ENCODE results near the gene MCMBP. TPM values are rescaled to one million over a fixed set of nuclear protein-coding genes. Genes with fewer than 3 reads are reported as not detected.

MCMBP gene
- polyA plus RNA-seq, 1 of the 3 experiments (the other 2 are of a cell fraction) = 33.1 TPM

DNA sequence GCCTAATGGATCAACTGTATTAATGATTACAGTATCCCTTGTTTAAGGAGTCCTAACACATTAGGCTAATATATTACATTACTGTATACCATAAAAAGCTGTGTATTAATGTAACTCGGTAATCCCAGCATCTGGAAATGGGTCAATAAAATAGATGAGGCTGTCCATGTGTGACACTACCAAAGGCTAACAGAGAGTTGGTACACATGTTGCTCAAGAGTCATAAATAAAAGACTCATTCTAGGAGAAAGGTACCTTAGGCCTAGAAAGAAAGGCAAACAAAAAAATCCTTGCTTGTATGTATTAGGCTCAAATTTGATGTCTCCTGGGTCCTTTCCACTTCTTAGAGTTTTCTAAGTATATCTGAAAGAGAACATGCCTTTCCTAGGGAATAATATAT is 14.6 kb downstream of the MCMBP start:
- TF ChIP-seq, protein P1, sequence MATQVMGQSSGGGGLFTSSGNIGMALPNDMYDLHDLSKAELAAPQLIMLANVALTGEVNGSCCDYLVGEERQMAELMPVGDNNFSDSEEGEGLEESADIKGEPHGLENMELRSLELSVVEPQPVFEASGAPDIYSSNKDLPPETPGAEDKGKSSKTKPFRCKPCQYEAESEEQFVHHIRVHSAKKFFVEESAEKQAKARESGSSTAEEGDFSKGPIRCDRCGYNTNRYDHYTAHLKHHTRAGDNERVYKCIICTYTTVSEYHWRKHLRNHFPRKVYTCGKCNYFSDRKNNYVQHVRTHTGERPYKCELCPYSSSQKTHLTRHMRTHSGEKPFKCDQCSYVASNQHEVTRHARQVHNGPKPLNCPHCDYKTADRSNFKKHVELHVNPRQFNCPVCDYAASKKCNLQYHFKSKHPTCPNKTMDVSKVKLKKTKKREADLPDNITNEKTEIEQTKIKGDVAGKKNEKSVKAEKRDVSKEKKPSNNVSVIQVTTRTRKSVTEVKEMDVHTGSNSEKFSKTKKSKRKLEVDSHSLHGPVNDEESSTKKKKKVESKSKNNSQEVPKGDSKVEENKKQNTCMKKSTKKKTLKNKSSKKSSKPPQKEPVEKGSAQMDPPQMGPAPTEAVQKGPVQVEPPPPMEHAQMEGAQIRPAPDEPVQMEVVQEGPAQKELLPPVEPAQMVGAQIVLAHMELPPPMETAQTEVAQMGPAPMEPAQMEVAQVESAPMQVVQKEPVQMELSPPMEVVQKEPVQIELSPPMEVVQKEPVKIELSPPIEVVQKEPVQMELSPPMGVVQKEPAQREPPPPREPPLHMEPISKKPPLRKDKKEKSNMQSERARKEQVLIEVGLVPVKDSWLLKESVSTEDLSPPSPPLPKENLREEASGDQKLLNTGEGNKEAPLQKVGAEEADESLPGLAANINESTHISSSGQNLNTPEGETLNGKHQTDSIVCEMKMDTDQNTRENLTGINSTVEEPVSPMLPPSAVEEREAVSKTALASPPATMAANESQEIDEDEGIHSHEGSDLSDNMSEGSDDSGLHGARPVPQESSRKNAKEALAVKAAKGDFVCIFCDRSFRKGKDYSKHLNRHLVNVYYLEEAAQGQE (IDR thresholded peaks at IDR 0.05; ENCODE audit: low read depth, low read length) = no peak
- TF ChIP-seq JUND (IDR thresholded peaks at IDR 0.05) (no peak), FOXM1 (IDR thresholded peaks at IDR 0.05; ENCODE audit: low read depth) (no peak), RCOR1 (IDR thresholded peaks at IDR 0.05; ENCODE audit: low read length) (no peak)
- TF ChIP-seq, protein P2, sequence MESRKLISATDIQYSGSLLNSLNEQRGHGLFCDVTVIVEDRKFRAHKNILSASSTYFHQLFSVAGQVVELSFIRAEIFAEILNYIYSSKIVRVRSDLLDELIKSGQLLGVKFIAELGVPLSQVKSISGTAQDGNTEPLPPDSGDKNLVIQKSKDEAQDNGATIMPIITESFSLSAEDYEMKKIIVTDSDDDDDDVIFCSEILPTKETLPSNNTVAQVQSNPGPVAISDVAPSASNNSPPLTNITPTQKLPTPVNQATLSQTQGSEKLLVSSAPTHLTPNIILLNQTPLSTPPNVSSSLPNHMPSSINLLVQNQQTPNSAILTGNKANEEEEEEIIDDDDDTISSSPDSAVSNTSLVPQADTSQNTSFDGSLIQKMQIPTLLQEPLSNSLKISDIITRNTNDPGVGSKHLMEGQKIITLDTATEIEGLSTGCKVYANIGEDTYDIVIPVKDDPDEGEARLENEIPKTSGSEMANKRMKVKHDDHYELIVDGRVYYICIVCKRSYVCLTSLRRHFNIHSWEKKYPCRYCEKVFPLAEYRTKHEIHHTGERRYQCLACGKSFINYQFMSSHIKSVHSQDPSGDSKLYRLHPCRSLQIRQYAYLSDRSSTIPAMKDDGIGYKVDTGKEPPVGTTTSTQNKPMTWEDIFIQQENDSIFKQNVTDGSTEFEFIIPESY (IDR thresholded peaks at IDR 0.05; ENCODE audit: borderline replicate concordance, low read depth) = no peak
- Histone ChIP-seq H3K9me2 (no peaks in the 10 kb centered on the region), H3K27me3 (ENCODE audit: insufficient read depth) (no peaks in the 10 kb centered on the region), H3K36me3 (replicated peaks in 1 of 2; ENCODE audit: control insufficient read depth in 1 of 2, insufficient read depth in 2 of 2, low read length in 1 of 2) (peaks cover 24 to 50% of the 10 kb centered on the region in 2 experiments), H3K9me3 (no peaks in the 10 kb centered on the region; the same call in 1 of the 2 replicates), H4K20me1 (ENCODE audit: insufficient read depth) (peaks cover 35% of the 10 kb centered on the region), H3F3A (replicated peaks; ENCODE audit: insufficient read depth) (peaks cover 12% of the 10 kb centered on the region), H3K4me1 (ENCODE audit: control insufficient read depth in 1 of 2, insufficient read depth in 2 of 2, low read depth in 1 of 2, low read length in 1 of 2) (peaks cover 0 to 5% of the 10 kb centered on the region in 2 experiments; a peak in 1 of 4 replicates), H3K27ac (ENCODE audit: low read depth in 2 of 2, low read length in 1 of 2) (no peak overlapping the region), H3K4me3 (ENCODE audit: low read depth in 2 of 2, low read length in 1 of 2) (no peak overlapping the region), H3K9ac (no peak overlapping the region), H3K4me2 (no peak overlapping the region), H3K79me2 (ENCODE audit: insufficient read depth) (peaks cover 87% of the 10 kb centered on the region), H2AFZ (ENCODE audit: low read depth) (no peak overlapping the region)
- WGBS (ENCODE audit: low lambda C conversion rate) = 88% methylated on average over 1 of the region's 1 CpG
- CTCF ChIA-PET = interaction anchor here (0.7 to 14.5 kb wide), 9 partner anchors 9 to 255 kb away, joined by 3 to 156 read pairs (median 13); partner anchors contain the start of gene MCMBP
- POLR2A ChIA-PET = no interaction called here
- DNase-seq = no peak

DNA sequence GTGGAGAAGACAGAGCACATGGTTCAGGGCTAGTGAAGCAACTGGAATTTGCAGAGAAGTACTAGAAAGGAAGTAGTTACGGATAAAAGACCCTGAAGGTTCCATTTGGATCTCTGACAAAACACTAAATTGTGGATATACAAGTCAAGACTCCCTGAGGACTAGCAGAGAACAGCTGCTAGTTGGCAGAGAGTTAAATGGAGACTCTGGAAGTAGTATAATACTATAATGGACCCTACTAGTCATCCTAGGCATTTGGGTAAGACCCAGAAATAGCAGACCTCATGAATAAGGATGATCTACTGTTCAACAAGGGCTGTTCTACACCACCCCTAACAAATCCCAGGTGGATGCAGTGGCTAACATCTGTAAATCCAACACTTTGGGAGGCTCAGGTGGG is 19.1 kb downstream of the MCMBP start:
- H2AFZ ChIP-seq (ENCODE audit: low read depth) = no peak overlapping the region
- no peak for DNase-seq
- ChIA-PET POLR2A (no interaction called here), CTCF (interaction anchor here (1.3 to 14.5 kb wide), 2 partner anchors 101 to 168 kb away, joined by 4 to 156 read pairs; no protein-coding TSS in a partner anchor)
- H3K9ac ChIP-seq = no peak overlapping the region
- no peaks in the 10 kb centered on the region for H3K9me2 ChIP-seq
- no peaks in the 10 kb centered on the region for H4K20me1 ChIP-seq (ENCODE audit: insufficient read depth)
- H3K27me3 ChIP-seq (ENCODE audit: insufficient read depth) = no peaks in the 10 kb centered on the region
- H3K4me3 ChIP-seq (ENCODE audit: low read depth in 2 of 2, low read length in 1 of 2) = no peak overlapping the region
- H3K4me1 ChIP-seq (ENCODE audit: control insufficient read depth in 1 of 2, insufficient read depth in 2 of 2, low read depth in 1 of 2, low read length in 1 of 2) = 0 out of 4 replicates have a peak, but pooled peaks cover 0 to 17% of the 10 kb centered on the region in 2 experiments
- H3K79me2 ChIP-seq (ENCODE audit: insufficient read depth) = peaks cover 66% of the 10 kb centered on the region
- H3K9me3 ChIP-seq = no peaks in the 10 kb centered on the region
- no peak overlapping the region for H3K27ac ChIP-seq (ENCODE audit: low read depth in 2 of 2, low read length in 1 of 2)
- peaks cover 9% of the 10 kb centered on the region for H3F3A ChIP-seq (replicated peaks; ENCODE audit: insufficient read depth)
- H3K4me2 ChIP-seq = no peak overlapping the region
- peaks cover 43 to 70% of the 10 kb centered on the region in 2 experiments for H3K36me3 ChIP-seq (replicated peaks in 1 of 2; ENCODE audit: control insufficient read depth in 1 of 2, insufficient read depth in 2 of 2, low read length in 1 of 2)
- WGBS (ENCODE audit: low lambda C conversion rate) = 94% methylated on average over 1 of the region's 1 CpG
- TF ChIP-seq EZH2phosphoT487 (IDR thresholded peaks at IDR 0.05; ENCODE audit: borderline replicate concordance, low read depth) (no peak), RAD21 (IDR thresholded peaks at IDR 0.05; ENCODE audit: low read length) (no peak), RFX5 (IDR thresholded peaks at IDR 0.05; ENCODE audit: low read length) (no peak), SMC3 (IDR thresholded peaks at IDR 0.05; ENCODE audit: low read depth, low read length) (no peak), NRF1 (IDR thresholded peaks at IDR 0.05; ENCODE audit: low read depth, low read length) (no peak)
- TF ChIP-seq, protein P3, sequence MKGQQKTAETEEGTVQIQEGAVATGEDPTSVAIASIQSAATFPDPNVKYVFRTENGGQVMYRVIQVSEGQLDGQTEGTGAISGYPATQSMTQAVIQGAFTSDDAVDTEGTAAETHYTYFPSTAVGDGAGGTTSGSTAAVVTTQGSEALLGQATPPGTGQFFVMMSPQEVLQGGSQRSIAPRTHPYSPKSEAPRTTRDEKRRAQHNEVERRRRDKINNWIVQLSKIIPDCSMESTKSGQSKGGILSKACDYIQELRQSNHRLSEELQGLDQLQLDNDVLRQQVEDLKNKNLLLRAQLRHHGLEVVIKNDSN (IDR thresholded peaks at IDR 0.05; ENCODE audit: borderline replicate concordance, low read depth) = no peak
- TF ChIP-seq, protein P4, sequence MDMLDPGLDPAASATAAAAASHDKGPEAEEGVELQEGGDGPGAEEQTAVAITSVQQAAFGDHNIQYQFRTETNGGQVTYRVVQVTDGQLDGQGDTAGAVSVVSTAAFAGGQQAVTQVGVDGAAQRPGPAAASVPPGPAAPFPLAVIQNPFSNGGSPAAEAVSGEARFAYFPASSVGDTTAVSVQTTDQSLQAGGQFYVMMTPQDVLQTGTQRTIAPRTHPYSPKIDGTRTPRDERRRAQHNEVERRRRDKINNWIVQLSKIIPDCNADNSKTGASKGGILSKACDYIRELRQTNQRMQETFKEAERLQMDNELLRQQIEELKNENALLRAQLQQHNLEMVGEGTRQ (IDR thresholded peaks at IDR 0.05; ENCODE audit: borderline replicate concordance, low read depth, low read length) = no peak
- TF ChIP-seq, protein P2 (IDR thresholded peaks at IDR 0.05; ENCODE audit: borderline replicate concordance, low read depth) = no peak
- TF ChIP-seq, protein P1 (IDR thresholded peaks at IDR 0.05; ENCODE audit: low read depth, low read length) = no peak

Data from SK-N-SH (cell line).